ENCODE data around the gene LNPEP.

LNPEP gene

GRCh38 chr5:96935559-96936430 lies at the start of gene LNPEP:
LNPEP (plus strand) TSS chr5:96936080; CDS start chr5:96936156, 76 bp downstream.
- peak; percentile 71 for ATAC-seq
- peak; percentile 95 for DNase-seq

- ATAC-seq (peak; percentile 75), DNase-seq (no peak)
Observed at GRCh38 chr5:96893342-96893741, 42.5 kb upstream of the LNPEP start.

- DNase-seq (no peak), ATAC-seq (peak; percentile 51)
Observed at GRCh38 chr5:96896276-96896675, 39.6 kb upstream of the LNPEP start.

- ATAC-seq (peak; percentile 75), DNase-seq (no peak)
Observed at GRCh38 chr5:96896806-96897205, 39.1 kb upstream of the LNPEP start.

- no peak for DNase-seq
- no peak for ATAC-seq
Observed at GRCh38 chr5:96901384-96901783, 34.5 kb upstream of the LNPEP start.

GRCh38 chr5:96901841-96902240 lies 34.0 kb upstream of the LNPEP start:
- ATAC-seq (no peak), DNase-seq (no peak)

- no peak for ATAC-seq
- no peak for DNase-seq
Observed at GRCh38 chr5:96902876-96903275, 33.0 kb upstream of the LNPEP start.

- DNase-seq (no peak), ATAC-seq (no peak)
Observed at GRCh38 chr5:96903300-96903699, 32.6 kb upstream of the LNPEP start.

- no peak for DNase-seq
- ATAC-seq, result no peak
Observed at GRCh38 chr5:96904054-96904931, 31.6 kb upstream of the LNPEP start.

- ATAC-seq, result no peak
- no peak for DNase-seq
Observed at GRCh38 chr5:96905864-96906263, 30.0 kb upstream of the LNPEP start.

GRCh38 chr5:96909003-96909402 lies 26.9 kb upstream of the LNPEP start:
- no peak for DNase-seq
- ATAC-seq, result no peak

- ATAC-seq, result no peak
Observed at GRCh38 chr5:96909435-96909834, 26.4 kb upstream of the LNPEP start.

GRCh38 chr5:96911139-96911538 lies 24.7 kb upstream of the LNPEP start:
- ATAC-seq, result no peak
- DNase-seq, result no peak

More at GRCh38 chr5:96909435-96909834, 26.4 kb upstream of the LNPEP start:
- no peak for DNase-seq

GRCh38 chr5:96913233-96913632 lies 22.6 kb upstream of the LNPEP start:
- no peak for DNase-seq
- ATAC-seq, result no peak

GRCh38 chr5:96919754-96920197 lies 16.1 kb upstream of the LNPEP start:
- ATAC-seq, result peak; percentile 91
- no peak for DNase-seq

GRCh38 chr5:96920744-96921355 lies 15.0 kb upstream of the LNPEP start:
- DNase-seq (no peak), ATAC-seq (no peak)

GRCh38 chr5:96922499-96923244 lies 13.2 kb upstream of the LNPEP start:
- ATAC-seq (no peak), DNase-seq (no peak)

GRCh38 chr5:96924016-96924443 lies 11.8 kb upstream of the LNPEP start:
- peak; percentile 50 for ATAC-seq

GRCh38 chr5:96926276-96926675 lies 9.6 kb upstream of the LNPEP start:
- no peak for ATAC-seq

More at GRCh38 chr5:96924016-96924443, 11.8 kb upstream of the LNPEP start:
- no peak for DNase-seq

GRCh38 chr5:96927008-96927407 lies 8.9 kb upstream of the LNPEP start:
- ATAC-seq, result no peak
- no peak for DNase-seq

More at GRCh38 chr5:96926276-96926675, 9.6 kb upstream of the LNPEP start:
- no peak for DNase-seq

- no peak for DNase-seq
- no peak for ATAC-seq
Observed at GRCh38 chr5:96928931-96929708, 6.8 kb upstream of the LNPEP start.
